ENCODE data around the gene KCNIP1. TPM values are rescaled to one million over a fixed set of nuclear protein-coding genes. Genes with fewer than 3 reads are reported as not detected.

KCNIP1 gene
- total and polyA plus RNA-seq, 2 of the 13 experiments (the other 11 are each of a cell fraction or from before 2014, with no cell fraction given): not detected

- WGBS (ENCODE audit: low lambda C conversion rate): 26% methylated on average over 4 of the region's 4 CpGs
- no peaks in the 10 kb centered on the region for H3K79me2 ChIP-seq (ENCODE audit: insufficient read depth, low read length)
- in situ Hi-C loops (cut with HindIII; ENCODE audit: extremely low pct_ligation_motif_present, low pct_unique_long_range_greater_than_20kb) (no loop called here), intact Hi-C loops (cut with micrococcal nuclease; ENCODE audit: unreplicated experiment) (no loop called here)
- ChIA-PET POLR2A (no interaction called here), CTCF (ENCODE audit: low intra/inter-chr PET ratio, low total read pairs) (no interaction called here)
- H3K4me1 ChIP-seq (ENCODE audit: insufficient read depth, low read length): peaks cover 5% of the 10 kb centered on the region
- H3K36me3 ChIP-seq (replicated peaks in 1 of 2; ENCODE audit: control insufficient read depth in 1 of 2, insufficient read depth in 2 of 2, low read length in 2 of 2): no peaks in the 10 kb centered on the region
- no peak overlapping the region for H3K27ac ChIP-seq (ENCODE audit: extremely low read length, insufficient read depth, low read length)
- DNase-seq (ENCODE audit: low spot score): no peak
- no peak overlapping the region for H3K9ac ChIP-seq (ENCODE audit: insufficient read depth, low read depth, low read length)
- FAIRE-seq: no peak
- no peak overlapping the region for H2AFZ ChIP-seq (ENCODE audit: low read length)
- no peaks in the 10 kb centered on the region for H3K9me3 ChIP-seq (ENCODE audit: low read length)
- H3K4me3 ChIP-seq (replicated peaks in 1 of 3; ENCODE audit: insufficient read depth in 1 of 3, low read depth in 2 of 3, low read length in 3 of 3): no peak overlapping the region
- H4K20me1 ChIP-seq (ENCODE audit: insufficient read depth, low read length): no peaks in the 10 kb centered on the region
- ATAC-seq: no peak
- H3K27me3 ChIP-seq (ENCODE audit: control insufficient read depth in 1 of 2, insufficient read depth in 2 of 2, low read length in 2 of 2): peaks cover 0 to 15% of the 10 kb centered on the region in 2 experiments; a peak in 1 of 5 replicates
- H3K4me2 ChIP-seq (ENCODE audit: low read depth, low read length): no peak overlapping the region
- TF ChIP-seq ZNF576 (CRISPR knock-in tag; IDR thresholded peaks at IDR 0.05) (no peak), ZNF501 (CRISPR knock-in tag; IDR thresholded peaks at IDR 0.05) (no peak)
- no TSS peak for BruUV-seq (replicated peaks)
Observed at GRCh38 chr5:170469414-170469813, 34.4 kb upstream of the KCNIP1 start.

DNA sequence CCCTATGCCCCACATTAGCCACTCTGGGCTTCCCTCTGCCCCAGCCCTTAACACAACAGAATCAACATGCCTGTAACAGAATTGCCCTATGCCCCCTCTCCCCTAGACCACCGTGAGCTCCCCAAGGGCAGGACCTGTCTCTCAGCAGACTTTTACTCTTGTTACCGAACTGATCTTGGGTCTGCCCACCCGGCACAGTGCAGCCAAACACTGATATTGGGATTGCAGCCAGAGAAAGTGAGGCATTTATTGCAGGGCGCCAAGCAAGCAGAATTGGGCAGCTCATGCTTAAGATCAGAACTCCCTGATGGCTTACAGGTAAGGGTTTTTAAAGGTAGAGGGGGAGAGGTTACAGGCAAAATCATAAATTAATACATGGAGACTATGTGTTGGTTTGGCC, 33.5 kb upstream of the KCNIP1 start:
- no TSS peak for BruUV-seq (replicated peaks)
- in situ Hi-C loops (cut with HindIII; ENCODE audit: extremely low pct_ligation_motif_present, low pct_unique_long_range_greater_than_20kb): no loop called here
- Histone ChIP-seq H3K4me3 (replicated peaks in 1 of 3; ENCODE audit: insufficient read depth in 1 of 3, low read depth in 2 of 3, low read length in 3 of 3) (no peak overlapping the region), H3K4me2 (ENCODE audit: low read depth, low read length) (no peak overlapping the region), H3K79me2 (ENCODE audit: insufficient read depth, low read length) (no peaks in the 10 kb centered on the region), H3K36me3 (replicated peaks in 1 of 2; ENCODE audit: control insufficient read depth in 1 of 2, insufficient read depth in 2 of 2, low read length in 2 of 2) (no peaks in the 10 kb centered on the region), H4K20me1 (ENCODE audit: insufficient read depth, low read length) (no peaks in the 10 kb centered on the region), H3K9ac (ENCODE audit: insufficient read depth, low read depth, low read length) (no peak overlapping the region), H3K27ac (ENCODE audit: extremely low read length, insufficient read depth, low read length) (no peak overlapping the region), H2AFZ (ENCODE audit: low read length) (no peak overlapping the region), H3K9me3 (ENCODE audit: low read length) (no peaks in the 10 kb centered on the region), H3K4me1 (ENCODE audit: insufficient read depth, low read length) (no peaks in the 10 kb centered on the region), H3K27me3 (ENCODE audit: control insufficient read depth in 1 of 2, insufficient read depth in 2 of 2, low read length in 2 of 2) (peaks cover 0 to 15% of the 10 kb centered on the region in 2 experiments; a peak in 1 of 5 replicates)
- FAIRE-seq: no peak
- intact Hi-C loops (cut with micrococcal nuclease; ENCODE audit: unreplicated experiment): no loop called here
- DNase-seq (ENCODE audit: low spot score): no peak
- ChIA-PET POLR2A (no interaction called here), CTCF (ENCODE audit: low intra/inter-chr PET ratio, low total read pairs) (no interaction called here)
- ATAC-seq: no peak
- WGBS (ENCODE audit: low lambda C conversion rate): 3% methylated on average over 4 of the region's 4 CpGs
- TF ChIP-seq, protein P1, sequence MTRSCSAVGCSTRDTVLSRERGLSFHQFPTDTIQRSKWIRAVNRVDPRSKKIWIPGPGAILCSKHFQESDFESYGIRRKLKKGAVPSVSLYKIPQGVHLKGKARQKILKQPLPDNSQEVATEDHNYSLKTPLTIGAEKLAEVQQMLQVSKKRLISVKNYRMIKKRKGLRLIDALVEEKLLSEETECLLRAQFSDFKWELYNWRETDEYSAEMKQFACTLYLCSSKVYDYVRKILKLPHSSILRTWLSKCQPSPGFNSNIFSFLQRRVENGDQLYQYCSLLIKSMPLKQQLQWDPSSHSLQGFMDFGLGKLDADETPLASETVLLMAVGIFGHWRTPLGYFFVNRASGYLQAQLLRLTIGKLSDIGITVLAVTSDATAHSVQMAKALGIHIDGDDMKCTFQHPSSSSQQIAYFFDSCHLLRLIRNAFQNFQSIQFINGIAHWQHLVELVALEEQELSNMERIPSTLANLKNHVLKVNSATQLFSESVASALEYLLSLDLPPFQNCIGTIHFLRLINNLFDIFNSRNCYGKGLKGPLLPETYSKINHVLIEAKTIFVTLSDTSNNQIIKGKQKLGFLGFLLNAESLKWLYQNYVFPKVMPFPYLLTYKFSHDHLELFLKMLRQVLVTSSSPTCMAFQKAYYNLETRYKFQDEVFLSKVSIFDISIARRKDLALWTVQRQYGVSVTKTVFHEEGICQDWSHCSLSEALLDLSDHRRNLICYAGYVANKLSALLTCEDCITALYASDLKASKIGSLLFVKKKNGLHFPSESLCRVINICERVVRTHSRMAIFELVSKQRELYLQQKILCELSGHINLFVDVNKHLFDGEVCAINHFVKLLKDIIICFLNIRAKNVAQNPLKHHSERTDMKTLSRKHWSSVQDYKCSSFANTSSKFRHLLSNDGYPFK (CRISPR knock-in tag; IDR thresholded peaks at IDR 0.05; ENCODE audit: borderline replicate concordance): no peak
- TF ChIP-seq ZNF234 (CRISPR knock-in tag; conservative IDR thresholded peaks at IDR 0.05) (no peak), ZNF879 (CRISPR knock-in tag; IDR thresholded peaks at IDR 0.05) (no peak), HMG20A (CRISPR knock-in tag; IDR thresholded peaks at IDR 0.05; ENCODE audit: borderline replicate concordance) (no peak), PBX2 (CRISPR knock-in tag; IDR thresholded peaks at IDR 0.05) (no peak), ATAD3A (CRISPR knock-in tag; IDR thresholded peaks at IDR 0.05) (no peak), CENPX (CRISPR knock-in tag; IDR thresholded peaks at IDR 0.05) (no peak), ZBTB21 (CRISPR knock-in tag; IDR thresholded peaks at IDR 0.05) (no peak), EZH2 (conservative IDR thresholded peaks at IDR 0.05; ENCODE audit: low read depth, low read length) (no peak), ZNF577 (CRISPR knock-in tag; IDR thresholded peaks at IDR 0.05; ENCODE audit: borderline replicate concordance, low read depth) (no peak)
- TF ChIP-seq, protein P2, sequence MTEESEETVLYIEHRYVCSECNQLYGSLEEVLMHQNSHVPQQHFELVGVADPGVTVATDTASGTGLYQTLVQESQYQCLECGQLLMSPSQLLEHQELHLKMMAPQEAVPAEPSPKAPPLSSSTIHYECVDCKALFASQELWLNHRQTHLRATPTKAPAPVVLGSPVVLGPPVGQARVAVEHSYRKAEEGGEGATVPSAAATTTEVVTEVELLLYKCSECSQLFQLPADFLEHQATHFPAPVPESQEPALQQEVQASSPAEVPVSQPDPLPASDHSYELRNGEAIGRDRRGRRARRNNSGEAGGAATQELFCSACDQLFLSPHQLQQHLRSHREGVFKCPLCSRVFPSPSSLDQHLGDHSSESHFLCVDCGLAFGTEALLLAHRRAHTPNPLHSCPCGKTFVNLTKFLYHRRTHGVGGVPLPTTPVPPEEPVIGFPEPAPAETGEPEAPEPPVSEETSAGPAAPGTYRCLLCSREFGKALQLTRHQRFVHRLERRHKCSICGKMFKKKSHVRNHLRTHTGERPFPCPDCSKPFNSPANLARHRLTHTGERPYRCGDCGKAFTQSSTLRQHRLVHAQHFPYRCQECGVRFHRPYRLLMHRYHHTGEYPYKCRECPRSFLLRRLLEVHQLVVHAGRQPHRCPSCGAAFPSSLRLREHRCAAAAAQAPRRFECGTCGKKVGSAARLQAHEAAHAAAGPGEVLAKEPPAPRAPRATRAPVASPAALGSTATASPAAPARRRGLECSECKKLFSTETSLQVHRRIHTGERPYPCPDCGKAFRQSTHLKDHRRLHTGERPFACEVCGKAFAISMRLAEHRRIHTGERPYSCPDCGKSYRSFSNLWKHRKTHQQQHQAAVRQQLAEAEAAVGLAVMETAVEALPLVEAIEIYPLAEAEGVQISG (CRISPR knock-in tag; IDR thresholded peaks at IDR 0.05): no peak

All from HepG2 (cell line).